Adipocyte (in vitro differentiated cells): ENCODE data around the gene HEXD.

ENCODE experiments used
- DNase-seq: peaks from one replicate; pipeline ENCODE4 v3.0.0-alpha.2; 2015; ENCODE audit warnings: low read depth
- H3K27me3 ChIP-seq: replicated peaks from 2 replicates; pipeline ENCODE4 v1.7.0; 2013; ENCODE audit warnings: mild to moderate bottlenecking, low read length, moderate library complexity; ENCODE audit not compliant: control insufficient read depth, insufficient read depth
- H3K36me3 ChIP-seq: 2 replicates; pipeline ENCODE4 v1.7.0; 2013; ENCODE audit warnings: low read length, mild to moderate bottlenecking, moderate library complexity; ENCODE audit not compliant: control insufficient read depth, insufficient read depth, severe bottlenecking
- H3K4me1 ChIP-seq: 2 replicates; pipeline ENCODE4 v1.7.0; 2013; ENCODE audit warnings: mild to moderate bottlenecking, low read length, moderate library complexity; ENCODE audit not compliant: control insufficient read depth, insufficient read depth
- H3K4me3 ChIP-seq: 2 replicates; pipeline ENCODE4 v1.7.0; 2013; ENCODE audit warnings: mild to moderate bottlenecking, low read length, moderate library complexity
- H3K9ac ChIP-seq: 2 replicates; pipeline ENCODE4 v1.7.0; 2013; ENCODE audit warnings: mild to moderate bottlenecking, low read length, moderate library complexity
- H3K9me3 ChIP-seq: 2 replicates; pipeline ENCODE4 v1.7.0; 2013; ENCODE audit warnings: mild to moderate bottlenecking, low read length, moderate library complexity; ENCODE audit not compliant: control insufficient read depth

HEXD gene

GRCh38 chr17:82412535-82413520 is 5.3 kb upstream of the HEXD start:
- no peak overlapping the region for H3K4me3 ChIP-seq
- H3K9ac ChIP-seq = no peak overlapping the region
- peaks cover 3% of the 10 kb centered on the region for H3K36me3 ChIP-seq
- no peaks in the 10 kb centered on the region for H3K27me3 ChIP-seq
- H3K4me1 ChIP-seq = peaks cover 8% of the 10 kb centered on the region
- no peak for DNase-seq
- H3K9me3 ChIP-seq = no peaks in the 10 kb centered on the region

- peak; percentile 89 for DNase-seq
- Histone ChIP-seq H3K4me1 (peaks cover 17% of the 10 kb centered on the region), H3K9ac (no peak overlapping the region), H3K27me3 (no peaks in the 10 kb centered on the region), H3K36me3 (peaks cover 3% of the 10 kb centered on the region), H3K4me3 (no peak overlapping the region), H3K9me3 (no peaks in the 10 kb centered on the region)
These were observed 3.4 kb upstream of the HEXD start for GRCh38 chr17:82414548-82415281.

DNA sequence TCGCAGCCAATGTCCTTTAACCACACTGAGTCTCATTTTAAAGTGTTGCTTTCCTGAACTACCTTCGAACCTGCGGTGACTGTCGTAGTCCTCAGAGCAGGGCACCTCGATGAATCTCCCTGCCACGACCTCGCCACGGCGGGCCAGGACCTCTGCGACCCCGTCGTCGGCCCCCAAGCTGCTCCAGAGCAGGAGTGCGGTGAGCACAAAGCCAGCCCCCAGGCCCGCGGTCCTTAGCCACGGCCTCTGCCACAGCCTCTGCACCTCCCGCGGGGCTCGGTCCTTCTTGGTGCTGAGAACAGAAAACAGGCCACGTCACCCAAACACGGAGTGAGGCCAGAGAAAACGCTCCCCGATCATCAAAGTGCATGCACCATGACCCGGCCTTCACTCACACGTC is 2.8 kb upstream of the HEXD start:
- peaks cover 3% of the 10 kb centered on the region for H3K36me3 ChIP-seq

DNA sequence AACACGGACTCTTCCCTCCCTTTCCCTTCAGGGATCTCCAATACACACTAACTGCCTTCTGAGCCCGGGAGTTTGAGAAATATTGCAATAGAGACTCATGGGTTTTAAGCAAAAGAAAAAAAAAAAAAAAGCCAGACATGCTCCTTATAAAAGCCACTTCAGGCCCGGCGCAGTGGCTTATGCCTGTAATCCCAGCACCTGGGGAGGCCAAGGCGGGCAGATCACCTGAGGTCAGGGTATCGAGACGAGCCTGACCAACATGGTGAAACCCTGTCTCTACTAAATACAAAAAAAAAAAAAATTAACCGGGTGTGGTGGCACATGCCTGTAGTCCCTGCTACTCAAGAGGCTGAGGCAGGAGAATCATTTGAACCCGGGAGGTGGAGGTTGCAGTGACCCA is 2.4 kb upstream of the HEXD start:
- Histone ChIP-seq H3K9ac (no peak overlapping the region), H3K27me3 (no peaks in the 10 kb centered on the region), H3K9me3 (no peaks in the 10 kb centered on the region), H3K4me3 (no peak overlapping the region), H3K4me1 (peaks cover 17% of the 10 kb centered on the region), H3K36me3 (peaks cover 3% of the 10 kb centered on the region)
- no peak for DNase-seq

More for the DNA sequence above, 2.8 kb upstream of the HEXD start:
- Histone ChIP-seq H3K4me3 (no peak overlapping the region), H3K9me3 (no peaks in the 10 kb centered on the region), H3K27me3 (no peaks in the 10 kb centered on the region), H3K9ac (no peak overlapping the region), H3K4me1 (peaks cover 17% of the 10 kb centered on the region)
- DNase-seq = no peak

DNA sequence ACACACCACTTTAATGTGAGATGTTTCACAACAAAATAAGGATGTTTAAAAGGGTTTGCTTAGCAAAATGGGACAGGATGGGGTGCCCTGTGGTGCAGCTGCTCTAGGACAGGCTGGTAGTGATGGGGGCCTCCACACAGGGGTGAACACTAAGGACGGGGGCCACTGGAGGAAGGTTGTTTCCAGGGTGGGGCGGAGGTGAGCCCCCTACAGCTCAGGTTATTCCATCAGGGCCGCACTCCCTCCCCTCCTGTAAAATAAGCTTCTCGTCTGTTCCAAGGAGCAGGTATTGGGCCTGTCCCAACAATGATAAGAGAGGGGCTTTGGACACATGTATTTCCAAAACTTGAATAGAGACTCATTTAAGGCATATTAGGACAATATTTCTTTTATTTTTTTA is 1.9 kb upstream of the HEXD start:
- H3K9ac ChIP-seq = no peak overlapping the region
- no peak overlapping the region for H3K4me3 ChIP-seq
- no peak for DNase-seq
- no peaks in the 10 kb centered on the region for H3K9me3 ChIP-seq
- no peaks in the 10 kb centered on the region for H3K27me3 ChIP-seq
- H3K36me3 ChIP-seq = peaks cover 3% of the 10 kb centered on the region
- H3K4me1 ChIP-seq = peaks cover 17% of the 10 kb centered on the region

GRCh38 chr17:82416771-82417170 is 1.4 kb upstream of the HEXD start:
- Histone ChIP-seq H3K9ac (no peak overlapping the region), H3K4me1 (peaks cover 17% of the 10 kb centered on the region), H3K27me3 (no peaks in the 10 kb centered on the region), H3K9me3 (no peaks in the 10 kb centered on the region), H3K4me3 (no peak overlapping the region), H3K36me3 (peaks cover 3% of the 10 kb centered on the region)
- peak; percentile 19 for DNase-seq

DNA sequence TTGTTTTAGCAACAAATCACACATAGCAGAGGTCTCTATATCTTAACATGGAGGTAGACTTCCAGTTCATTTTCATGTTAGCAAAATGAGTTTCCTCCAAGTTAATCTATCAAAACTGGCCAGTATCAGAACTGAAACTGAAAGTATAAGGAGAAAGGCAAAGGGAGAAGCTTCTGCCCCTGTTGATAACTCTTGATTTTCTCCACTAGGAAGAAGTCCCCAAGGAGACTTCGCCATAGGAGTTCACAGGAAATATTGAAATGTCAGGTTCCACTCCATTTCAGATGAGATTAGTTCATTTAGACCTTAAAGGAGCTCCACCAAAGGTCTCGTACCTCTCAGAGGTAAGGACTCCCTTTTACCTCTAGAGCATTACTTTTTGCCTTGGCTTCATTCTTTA is 1.4 kb downstream of the HEXD start:
- Histone ChIP-seq H3K36me3 (no peaks in the 10 kb centered on the region), H3K27me3 (no peaks in the 10 kb centered on the region), H3K4me3 (peak overlapping the region; percentile 95), H3K9ac (peak overlapping the region; percentile 88), H3K4me1 (peaks cover 22% of the 10 kb centered on the region), H3K9me3 (peaks cover 4% of the 10 kb centered on the region)
- no peak for DNase-seq

- peak; percentile 57 for DNase-seq
- no peaks in the 10 kb centered on the region for H3K36me3 ChIP-seq
- peaks cover 4% of the 10 kb centered on the region for H3K9me3 ChIP-seq
- H3K4me3 ChIP-seq = peak overlapping the region; percentile 71
- peaks cover 20% of the 10 kb centered on the region for H3K4me1 ChIP-seq
- no peaks in the 10 kb centered on the region for H3K27me3 ChIP-seq
- H3K9ac ChIP-seq = peak overlapping the region; percentile 73
These were observed 6.1 kb downstream of the HEXD start for GRCh38 chr17:82424001-82424862.

GRCh38 chr17:82424863-82425159 is 6.7 kb downstream of the HEXD start:
- Histone ChIP-seq H3K4me1 (peaks cover 15% of the 10 kb centered on the region), H3K27me3 (no peaks in the 10 kb centered on the region), H3K4me3 (peak overlapping the region; percentile 71), H3K36me3 (no peaks in the 10 kb centered on the region), H3K9me3 (peaks cover 4% of the 10 kb centered on the region), H3K9ac (peak overlapping the region; percentile 73)
- no peak for DNase-seq

DNA sequence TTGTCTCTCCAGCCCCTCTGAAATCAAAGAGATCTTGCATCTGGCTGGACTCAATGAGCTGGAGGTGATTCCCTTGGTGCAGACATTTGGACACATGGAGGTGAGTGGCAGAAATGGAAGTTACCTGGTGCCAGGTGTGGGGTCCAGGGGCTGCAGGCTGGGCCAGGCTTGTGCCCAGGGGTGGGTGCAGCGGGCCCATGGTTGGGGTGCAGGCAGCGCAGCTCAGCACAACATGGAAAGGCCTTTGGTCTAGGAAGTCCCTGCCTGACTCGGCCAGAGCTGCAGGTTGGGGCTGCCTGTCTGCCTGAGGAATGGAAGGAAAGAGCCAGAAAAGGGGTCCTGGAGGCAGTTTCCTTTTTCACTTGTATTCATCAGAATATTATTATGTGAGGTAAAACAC is 10.4 kb downstream of the HEXD start:
- Histone ChIP-seq H3K36me3 (no peaks in the 10 kb centered on the region), H3K4me1 (peaks cover 15% of the 10 kb centered on the region), H3K27me3 (no peaks in the 10 kb centered on the region), H3K4me3 (no peak overlapping the region), H3K9ac (no peak overlapping the region), H3K9me3 (no peaks in the 10 kb centered on the region)
- no peak for DNase-seq

DNA sequence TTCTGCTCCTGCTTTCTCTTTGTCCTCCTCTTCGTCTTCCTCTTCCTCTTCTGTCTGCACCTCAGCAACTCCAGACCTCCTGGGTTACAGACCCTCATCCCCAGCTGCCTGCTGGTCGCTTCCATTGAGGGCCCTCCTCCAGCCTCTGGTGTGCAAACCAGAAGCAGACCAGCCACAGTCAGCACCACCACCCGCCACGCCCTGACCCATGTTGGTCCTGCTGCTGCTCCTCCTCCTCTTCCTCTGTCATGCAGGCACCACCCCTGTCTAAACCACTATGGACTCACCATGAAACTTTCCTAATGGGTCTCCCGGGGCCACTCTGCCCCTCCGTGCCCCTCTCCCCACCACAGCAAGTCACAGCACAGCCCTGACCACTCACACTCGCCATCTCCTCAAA is 11.7 kb downstream of the HEXD start:
- H3K4me3 ChIP-seq = no peak overlapping the region
- no peaks in the 10 kb centered on the region for H3K9me3 ChIP-seq
- DNase-seq = no peak
- H3K4me1 ChIP-seq = peaks cover 4% of the 10 kb centered on the region
- no peaks in the 10 kb centered on the region for H3K27me3 ChIP-seq
- H3K36me3 ChIP-seq = no peaks in the 10 kb centered on the region
- H3K9ac ChIP-seq = no peak overlapping the region
